GM12892 (cell line): ENCODE results near the gene PEMT.

ENCODE experiments used
- DNase-seq: peaks from one replicate; pipeline ENCODE4 v3.0.0; 2011; ENCODE audit not compliant: insufficient read length
- FAIRE-seq: peaks from 2 replicates; lab custom pipeline; 2011; peaks lifted over from hg19 to GRCh38; lab: Jason Lieb, UNC
- POLR2A ChIP-seq: IDR thresholded peaks from 2 replicates; pipeline ENCODE4 v1.6.1; 2011; ENCODE audit warnings: low read depth, low read length, control low read depth
- POLR2AphosphoS5 ChIP-seq: IDR thresholded peaks from 2 replicates; pipeline ENCODE4 v1.6.1; 2011; ENCODE audit warnings: low read depth, low read length, control low read depth
- TAF1 ChIP-seq: IDR thresholded peaks from 2 replicates; pipeline ENCODE4 v1.6.1; 2011; ENCODE audit warnings: low read depth, mild to moderate bottlenecking, control low read depth, low read length, borderline replicate concordance

Gene PEMT

GRCh38 chr17:17497065-17497844, 94.3 kb downstream of the PEMT start:
- DNase-seq (no peak), FAIRE-seq (no peak)
- TF ChIP-seq POLR2A (no peak), TAF1 (no peak), POLR2AphosphoS5 (no peak)

GRCh38 chr17:17496189-17497064, 95.1 kb downstream of the PEMT start, which contains the start of gene RASD1:
Gene RASD1 (minus strand): TSS chr17:17496395. CDS start chr17:17496181, 214 bp downstream.
- FAIRE-seq: peak; percentile 87
- TF ChIP-seq TAF1 (no peak), POLR2A (no peak; the same call in 1 of the 2 replicates), POLR2AphosphoS5 (no peak)
- DNase-seq: peak; percentile 98

GRCh38 chr17:17495536-17496188, 95.8 kb downstream of the PEMT start:
- TF ChIP-seq POLR2A: no peak
- TF ChIP-seq POLR2AphosphoS5: no peak
- TF ChIP-seq TAF1: no peak
- FAIRE-seq (peak; percentile 5), DNase-seq (no peak)

- FAIRE-seq (no peak), DNase-seq (no peak)
- TF ChIP-seq TAF1 (no peak), POLR2A (no peak), POLR2AphosphoS5 (no peak)
These were observed 96.5 kb downstream of the PEMT start for GRCh38 chr17:17494870-17495535.

- TF ChIP-seq POLR2A: no peak
- TF ChIP-seq POLR2AphosphoS5: no peak
- TF ChIP-seq TAF1: no peak
- FAIRE-seq: peak; percentile 33
- DNase-seq: no peak
These were observed 97.0 kb downstream of the PEMT start for GRCh38 chr17:17494499-17494869.

GRCh38 chr17:17493986-17494466, 97.5 kb downstream of the PEMT start:
- FAIRE-seq (no peak), DNase-seq (no peak)
- TF ChIP-seq POLR2A (no peak), POLR2AphosphoS5 (no peak), TAF1 (no peak)

- FAIRE-seq: no peak
- TF ChIP-seq POLR2AphosphoS5 (no peak), POLR2A (no peak), TAF1 (no peak)
- DNase-seq: no peak
These were observed 98.1 kb downstream of the PEMT start for GRCh38 chr17:17493249-17493985.

- FAIRE-seq (no peak), DNase-seq (no peak)
- TF ChIP-seq POLR2A (no peak), TAF1 (no peak), POLR2AphosphoS5 (no peak)
These were observed 98.9 kb downstream of the PEMT start for GRCh38 chr17:17492571-17492970.

- DNase-seq (no peak), FAIRE-seq (no peak)
- TF ChIP-seq POLR2A (no peak), POLR2AphosphoS5 (no peak), TAF1 (no peak)
These were observed 99.4 kb downstream of the PEMT start for GRCh38 chr17:17492085-17492484.

- DNase-seq (no peak), FAIRE-seq (no peak)
- TF ChIP-seq TAF1 (no peak), POLR2A (no peak), POLR2AphosphoS5 (no peak)
These were observed 99.9 kb downstream of the PEMT start for GRCh38 chr17:17491546-17491988.
